RPMI7951 (cell line): ENCODE results near the gene GPD2. TPM values are rescaled to one million over a fixed set of nuclear protein-coding genes. Genes with fewer than 3 reads are reported as not detected.

Experiments
- total RNA-seq: library from RNA; depleted of rRNA; stranded (reverse); fragments of >200 nt; shearing (Covaris generic); gene quantifications from 2 replicates; pipeline ENCODE4 v1.2.3, GENCODE V29; 2014; rRNA removed

GPD2 gene
- total RNA-seq, 1 experiment from 2014 or later = 103 TPM

Other genes with a start within 250 kb of the GPD2 start
- gene NR4A2, start 103.7 kb upstream of the GPD2 start, total RNA-seq = 0.59 and 0.96 TPM in 2 replicates